ENCODE measurements around the gene ASXL2.

ASXL2 gene

GRCh38 chr2:25806941-25807340 is 71.3 kb downstream of the ASXL2 start:
- Histone ChIP-seq H3K4me3 (ENCODE audit: low read length) (no peak overlapping the region), H3K36me3 (ENCODE audit: control insufficient read depth, insufficient read depth, low read length) (peaks cover 9% of the 10 kb centered on the region), H3K27me3 (ENCODE audit: control insufficient read depth, insufficient read depth, low read length) (no peaks in the 10 kb centered on the region), H3K27ac (ENCODE audit: low read depth, low read length) (no peak overlapping the region), H3K9ac (ENCODE audit: low read length) (no peak overlapping the region), H3K4me1 (ENCODE audit: control insufficient read depth, insufficient read depth, low read length) (no peaks in the 10 kb centered on the region)

GRCh38 chr2:25805987-25806386 is 72.3 kb downstream of the ASXL2 start:
- Histone ChIP-seq H3K4me1 (ENCODE audit: control insufficient read depth, insufficient read depth, low read length) (no peaks in the 10 kb centered on the region), H3K9ac (ENCODE audit: low read length) (no peak overlapping the region), H3K4me3 (ENCODE audit: low read length) (no peak overlapping the region), H3K27me3 (ENCODE audit: control insufficient read depth, insufficient read depth, low read length) (no peaks in the 10 kb centered on the region), H3K27ac (ENCODE audit: low read depth, low read length) (no peak overlapping the region), H3K36me3 (ENCODE audit: control insufficient read depth, insufficient read depth, low read length) (peaks cover 9% of the 10 kb centered on the region)

DNA sequence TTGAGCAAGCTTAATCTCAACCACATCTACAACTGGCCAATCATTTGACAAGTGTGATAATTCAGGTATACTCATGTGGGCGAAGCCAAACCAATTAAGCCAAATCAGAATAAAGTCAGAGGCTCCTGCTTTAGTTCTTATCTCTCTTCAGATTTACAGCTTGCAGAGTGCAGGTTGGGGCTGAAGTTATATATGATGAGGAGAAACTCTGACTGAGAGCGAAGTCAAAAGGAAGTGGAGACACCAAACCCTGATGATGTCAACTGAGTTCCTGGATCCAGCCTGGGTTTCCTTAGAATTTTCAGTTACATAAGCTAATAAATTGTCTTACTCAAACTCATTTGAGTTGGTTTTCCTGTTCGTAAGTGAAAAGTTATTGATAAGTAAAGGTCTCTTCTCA is 73.9 kb downstream of the ASXL2 start:
- Histone ChIP-seq H3K36me3 (ENCODE audit: control insufficient read depth, insufficient read depth, low read length) (peaks cover 9% of the 10 kb centered on the region), H3K27me3 (ENCODE audit: control insufficient read depth, insufficient read depth, low read length) (no peaks in the 10 kb centered on the region), H3K9ac (ENCODE audit: low read length) (no peak overlapping the region), H3K4me1 (ENCODE audit: control insufficient read depth, insufficient read depth, low read length) (no peaks in the 10 kb centered on the region), H3K4me3 (ENCODE audit: low read length) (no peak overlapping the region), H3K27ac (ENCODE audit: low read depth, low read length) (no peak overlapping the region)

DNA sequence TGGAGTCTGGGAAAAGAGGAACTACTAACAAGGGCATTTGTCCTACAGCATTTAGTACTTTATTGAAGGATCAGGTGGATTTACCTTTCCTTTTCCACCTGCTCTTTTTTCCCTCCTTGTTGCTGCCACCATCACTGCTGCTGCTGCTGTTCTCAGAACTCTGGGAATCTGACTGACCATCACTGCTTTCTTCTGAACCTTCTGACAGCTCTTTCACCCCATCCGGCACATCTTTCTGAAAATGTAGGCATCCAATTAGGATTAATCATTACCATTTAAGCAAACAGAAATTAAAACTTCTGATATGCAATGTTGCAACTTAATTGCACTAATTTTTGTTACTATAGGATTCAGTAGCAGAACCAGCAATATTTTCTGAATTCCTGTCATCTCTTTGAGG is 79.0 kb downstream of the ASXL2 start:
- Histone ChIP-seq H3K36me3 (ENCODE audit: control insufficient read depth, insufficient read depth, low read length) (peaks cover 12% of the 10 kb centered on the region), H3K4me3 (ENCODE audit: low read length) (no peak overlapping the region), H3K4me1 (ENCODE audit: control insufficient read depth, insufficient read depth, low read length) (peaks cover 2% of the 10 kb centered on the region), H3K27me3 (ENCODE audit: control insufficient read depth, insufficient read depth, low read length) (no peaks in the 10 kb centered on the region), H3K27ac (ENCODE audit: low read depth, low read length) (no peak overlapping the region), H3K9ac (ENCODE audit: low read length) (no peak overlapping the region)

- H3K4me1 ChIP-seq (ENCODE audit: control insufficient read depth, insufficient read depth, low read length): peaks cover 2% of the 10 kb centered on the region
- no peak overlapping the region for H3K9ac ChIP-seq (ENCODE audit: low read length)
- no peak overlapping the region for H3K27ac ChIP-seq (ENCODE audit: low read depth, low read length)
- peaks cover 4% of the 10 kb centered on the region for H3K36me3 ChIP-seq (ENCODE audit: control insufficient read depth, insufficient read depth, low read length)
- no peak overlapping the region for H3K4me3 ChIP-seq (ENCODE audit: low read length)
- H3K27me3 ChIP-seq (ENCODE audit: control insufficient read depth, insufficient read depth, low read length): no peaks in the 10 kb centered on the region
Observed at GRCh38 chr2:25797620-25798488, 80.4 kb downstream of the ASXL2 start.

- Histone ChIP-seq H3K4me1 (ENCODE audit: control insufficient read depth, insufficient read depth, low read length) (peaks cover 2% of the 10 kb centered on the region), H3K27ac (ENCODE audit: low read depth, low read length) (no peak overlapping the region), H3K9ac (ENCODE audit: low read length) (no peak overlapping the region), H3K4me3 (ENCODE audit: low read length) (no peak overlapping the region), H3K36me3 (ENCODE audit: control insufficient read depth, insufficient read depth, low read length) (peaks cover 4% of the 10 kb centered on the region), H3K27me3 (ENCODE audit: control insufficient read depth, insufficient read depth, low read length) (no peaks in the 10 kb centered on the region)
Observed at GRCh38 chr2:25794544-25795276, 83.6 kb downstream of the ASXL2 start.

DNA sequence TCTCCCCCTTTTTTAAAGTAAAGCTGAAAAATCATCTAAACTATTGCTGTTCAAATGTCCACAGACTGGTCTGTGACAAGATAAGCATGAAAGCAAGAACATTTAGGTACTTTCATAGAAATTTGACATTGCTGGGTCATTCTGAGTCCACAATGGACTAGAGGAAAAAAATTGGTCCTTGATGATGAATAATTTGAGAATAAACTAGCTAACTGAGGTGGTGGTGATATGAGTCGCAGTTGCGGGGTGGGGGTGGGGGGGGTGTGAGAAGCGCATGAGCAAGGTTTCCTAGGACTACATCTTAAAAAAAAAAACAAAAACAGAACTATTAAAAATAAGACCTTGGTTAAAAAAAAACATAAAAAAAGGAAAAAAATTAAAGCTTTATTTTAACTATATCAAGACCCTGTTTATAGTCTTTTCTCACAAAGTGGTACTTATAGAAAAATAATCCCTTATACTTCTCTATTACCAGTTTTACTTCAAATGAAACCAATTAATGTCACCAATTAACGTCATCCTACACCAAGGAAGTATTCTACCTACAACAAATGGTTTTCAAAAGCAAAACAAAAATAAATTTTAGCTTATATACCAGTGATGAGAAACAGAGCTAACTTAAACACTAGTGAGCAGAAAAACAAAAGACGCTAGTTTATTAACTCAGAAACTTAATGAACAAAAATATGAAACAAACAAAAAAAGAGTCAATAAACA is 88.1 kb downstream of the ASXL2 start:
- Histone ChIP-seq H3K9ac (ENCODE audit: low read length) (no peak overlapping the region), H3K4me3 (ENCODE audit: low read length) (no peak overlapping the region), H3K27ac (ENCODE audit: low read depth, low read length) (no peak overlapping the region), H3K36me3 (ENCODE audit: control insufficient read depth, insufficient read depth, low read length) (no peaks in the 10 kb centered on the region), H3K27me3 (ENCODE audit: control insufficient read depth, insufficient read depth, low read length) (no peaks in the 10 kb centered on the region), H3K4me1 (ENCODE audit: control insufficient read depth, insufficient read depth, low read length) (no peaks in the 10 kb centered on the region)

GRCh38 chr2:25788457-25788856 is 89.8 kb downstream of the ASXL2 start:
- no peak overlapping the region for H3K9ac ChIP-seq (ENCODE audit: low read length)
- H3K4me1 ChIP-seq (ENCODE audit: control insufficient read depth, insufficient read depth, low read length): no peaks in the 10 kb centered on the region
- no peaks in the 10 kb centered on the region for H3K27me3 ChIP-seq (ENCODE audit: control insufficient read depth, insufficient read depth, low read length)
- no peaks in the 10 kb centered on the region for H3K36me3 ChIP-seq (ENCODE audit: control insufficient read depth, insufficient read depth, low read length)
- H3K27ac ChIP-seq (ENCODE audit: low read depth, low read length): no peak overlapping the region
- H3K4me3 ChIP-seq (ENCODE audit: low read length): no peak overlapping the region

- no peaks in the 10 kb centered on the region for H3K27me3 ChIP-seq (ENCODE audit: control insufficient read depth, insufficient read depth, low read length)
- no peak overlapping the region for H3K27ac ChIP-seq (ENCODE audit: low read depth, low read length)
- H3K9ac ChIP-seq (ENCODE audit: low read length): no peak overlapping the region
- H3K36me3 ChIP-seq (ENCODE audit: control insufficient read depth, insufficient read depth, low read length): no peaks in the 10 kb centered on the region
- no peak overlapping the region for H3K4me3 ChIP-seq (ENCODE audit: low read length)
- H3K4me1 ChIP-seq (ENCODE audit: control insufficient read depth, insufficient read depth, low read length): no peaks in the 10 kb centered on the region
Observed at GRCh38 chr2:25787020-25787419, 91.3 kb downstream of the ASXL2 start.

GRCh38 chr2:25784404-25784803 is 93.9 kb downstream of the ASXL2 start:
- no peaks in the 10 kb centered on the region for H3K4me1 ChIP-seq (ENCODE audit: control insufficient read depth, insufficient read depth, low read length)
- no peak overlapping the region for H3K27ac ChIP-seq (ENCODE audit: low read depth, low read length)
- no peak overlapping the region for H3K9ac ChIP-seq (ENCODE audit: low read length)
- H3K4me3 ChIP-seq (ENCODE audit: low read length): no peak overlapping the region
- H3K27me3 ChIP-seq (ENCODE audit: control insufficient read depth, insufficient read depth, low read length): no peaks in the 10 kb centered on the region
- no peaks in the 10 kb centered on the region for H3K36me3 ChIP-seq (ENCODE audit: control insufficient read depth, insufficient read depth, low read length)

GRCh38 chr2:25777077-25777476 is 101.2 kb downstream of the ASXL2 start:
- H3K36me3 ChIP-seq (ENCODE audit: control insufficient read depth, insufficient read depth, low read length): peaks cover 3% of the 10 kb centered on the region
- no peak overlapping the region for H3K4me3 ChIP-seq (ENCODE audit: low read length)
- H3K27ac ChIP-seq (ENCODE audit: low read depth, low read length): no peak overlapping the region
- no peaks in the 10 kb centered on the region for H3K4me1 ChIP-seq (ENCODE audit: control insufficient read depth, insufficient read depth, low read length)
- H3K9ac ChIP-seq (ENCODE audit: low read length): no peak overlapping the region
- no peaks in the 10 kb centered on the region for H3K27me3 ChIP-seq (ENCODE audit: control insufficient read depth, insufficient read depth, low read length)

DNA sequence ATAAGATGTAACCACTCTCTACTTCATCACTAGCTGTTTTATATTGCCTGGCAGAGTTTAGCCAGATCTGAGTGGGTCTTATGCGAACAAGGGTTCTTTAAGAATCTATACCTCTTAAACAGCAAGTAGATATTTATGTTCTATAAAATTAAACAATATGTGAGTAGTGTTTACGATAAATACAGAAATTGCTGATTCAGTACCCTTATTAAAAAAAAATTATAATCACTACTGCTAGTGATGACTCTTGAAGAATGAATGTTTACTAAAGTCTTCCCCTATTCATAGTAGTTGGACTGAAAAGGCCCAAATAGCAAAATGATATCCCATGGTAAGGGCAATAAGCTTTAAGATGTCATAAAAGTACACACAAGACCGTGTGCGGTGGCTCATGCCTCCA is 106.2 kb downstream of the ASXL2 start:
- Histone ChIP-seq H3K4me3 (ENCODE audit: low read length) (no peak overlapping the region), H3K4me1 (ENCODE audit: control insufficient read depth, insufficient read depth, low read length) (no peaks in the 10 kb centered on the region), H3K9ac (ENCODE audit: low read length) (no peak overlapping the region), H3K36me3 (ENCODE audit: control insufficient read depth, insufficient read depth, low read length) (peaks cover 6% of the 10 kb centered on the region), H3K27ac (ENCODE audit: low read depth, low read length) (no peak overlapping the region), H3K27me3 (ENCODE audit: control insufficient read depth, insufficient read depth, low read length) (no peaks in the 10 kb centered on the region)
